GM18870 (cell line): Measurements from ENCODE around the gene CD83.

ENCODE experiments used
- ATAC-seq: cut with Tn5 transposase; IDR thresholded peaks from one replicate; pipeline ENCODE4 v1.9.1; 2021; ENCODE audit warnings: moderate library complexity; ENCODE audit not compliant: unreplicated experiment

Gene CD83

DNA sequence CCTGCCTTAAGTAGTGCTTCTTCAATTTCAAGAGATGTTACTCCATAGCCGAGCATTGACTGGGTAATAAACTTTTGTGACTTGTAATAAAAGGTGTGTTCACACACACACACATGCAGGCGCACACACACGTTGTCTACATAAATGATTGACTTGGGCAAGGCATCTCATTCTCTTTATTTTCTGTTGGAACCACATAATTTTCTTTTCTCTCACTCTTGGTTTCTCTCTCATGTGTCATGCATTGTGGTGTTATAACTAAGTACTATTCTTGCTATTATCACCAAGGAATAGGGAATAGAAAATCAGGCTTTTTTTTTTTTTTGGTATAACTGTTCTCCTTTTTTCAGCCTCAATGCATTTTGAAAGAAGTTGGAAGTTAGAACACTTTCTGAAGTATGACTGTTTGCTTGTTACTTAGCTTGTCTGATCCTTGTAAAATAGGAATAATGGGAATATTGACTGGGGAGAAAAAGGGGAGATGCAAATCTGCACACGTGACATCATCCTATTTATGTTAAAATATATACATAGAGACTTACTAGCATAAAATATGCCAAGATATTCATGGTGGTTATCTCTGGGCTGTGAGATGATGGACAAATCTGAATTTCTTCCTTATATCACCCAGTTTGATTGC, 26.1 kb upstream of the CD83 start:
- ATAC-seq, result no peak

- no peak for ATAC-seq
Measured at GRCh38 chr6:14092316-14092715, 25.3 kb upstream of the CD83 start.

- no peak for ATAC-seq
Measured at GRCh38 chr6:14092838-14093789, 24.5 kb upstream of the CD83 start.

GRCh38 chr6:14094721-14095120, 22.9 kb upstream of the CD83 start:
- no peak for ATAC-seq

- ATAC-seq, result peak; percentile 40
Measured at GRCh38 chr6:14095437-14095836, 22.1 kb upstream of the CD83 start.

GRCh38 chr6:14100138-14100537, 17.4 kb upstream of the CD83 start:
- no peak for ATAC-seq

DNA sequence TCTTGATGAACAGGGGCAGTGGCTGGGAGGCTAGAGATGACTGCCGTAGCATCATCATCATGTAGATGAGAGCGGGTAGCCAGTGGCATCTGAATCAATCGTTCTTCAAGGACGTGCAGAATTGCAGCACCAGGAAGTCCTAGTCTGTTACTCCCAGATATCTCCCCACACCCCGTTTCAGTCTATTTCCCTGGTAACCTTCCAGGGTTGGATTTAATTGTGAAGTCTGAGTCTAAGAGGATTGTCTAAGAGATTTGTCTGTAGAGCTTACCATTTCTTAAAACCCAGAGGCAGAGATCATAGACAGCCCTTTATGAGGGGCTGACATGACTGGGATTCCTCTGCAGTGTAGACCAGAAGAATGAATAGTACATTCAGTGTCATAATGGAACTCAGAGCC, 16.6 kb upstream of the CD83 start:
- no peak for ATAC-seq

DNA sequence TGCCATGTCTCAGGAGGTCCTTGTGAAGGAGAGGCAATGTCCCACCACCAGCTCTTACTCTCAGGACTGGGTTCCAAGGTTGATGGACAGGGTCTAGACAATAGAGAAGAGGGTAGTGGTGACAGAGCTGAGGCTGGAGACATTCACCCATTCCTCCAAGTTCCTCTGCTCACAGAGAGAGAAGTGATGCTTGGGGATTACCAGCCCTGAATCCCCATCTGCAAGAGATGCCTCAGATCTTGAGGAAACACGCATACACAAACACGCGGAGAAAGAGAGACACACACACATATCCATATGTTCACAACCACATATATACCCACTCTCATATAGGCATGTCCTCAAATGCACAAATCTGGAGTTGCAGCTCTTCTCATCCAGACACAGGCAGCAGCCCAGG, 15.2 kb upstream of the CD83 start:
- ATAC-seq, result no peak

DNA sequence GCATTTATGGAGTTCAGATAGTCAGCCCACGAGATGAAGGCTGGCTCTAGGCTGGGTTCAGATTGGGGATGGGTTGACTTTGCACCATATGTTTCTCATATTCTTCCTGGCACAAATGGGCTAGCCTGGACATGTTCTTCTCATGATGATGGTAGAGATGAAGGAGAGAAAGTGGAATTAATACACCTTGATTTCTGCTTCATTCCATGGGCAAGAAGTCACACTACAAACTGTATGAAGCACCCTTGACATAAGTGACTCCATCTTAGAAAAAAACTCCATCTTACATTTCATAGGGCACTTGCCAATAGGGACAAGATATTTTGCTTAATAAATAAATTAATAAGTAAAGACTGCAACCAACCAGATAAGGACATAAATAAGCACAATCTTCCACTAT, 12.0 kb upstream of the CD83 start:
- no peak for ATAC-seq

- ATAC-seq, result no peak
Measured at GRCh38 chr6:14107000-14107399, 10.6 kb upstream of the CD83 start.

GRCh38 chr6:14107711-14108494, 9.7 kb upstream of the CD83 start:
- ATAC-seq, result no peak

- ATAC-seq, result peak; percentile 71
Measured at GRCh38 chr6:14108571-14109410, 8.8 kb upstream of the CD83 start.

DNA sequence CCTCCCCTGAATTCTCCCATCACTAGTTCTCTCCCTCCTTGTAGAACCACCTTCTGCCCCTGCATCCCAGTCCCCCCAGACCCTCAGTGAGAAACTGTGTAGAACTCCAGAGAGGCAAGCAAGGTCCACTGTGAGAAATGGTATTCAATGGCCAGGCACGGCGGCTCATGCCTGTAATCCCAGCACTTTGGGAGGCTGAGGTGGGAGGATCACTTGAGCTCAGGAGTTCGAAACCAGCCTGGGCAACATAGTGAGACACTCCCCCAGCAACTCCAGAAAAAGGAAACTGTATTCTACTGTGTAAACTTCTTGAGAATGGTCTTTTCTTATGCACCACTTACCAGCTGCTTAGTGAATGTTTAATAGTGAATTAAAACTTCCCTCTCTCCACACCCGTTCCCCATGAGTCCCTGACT, 8.2 kb upstream of the CD83 start:
- peak; percentile 1 for ATAC-seq

- ATAC-seq, result peak; percentile 49
Measured at GRCh38 chr6:14110001-14110818, 7.4 kb upstream of the CD83 start.

DNA sequence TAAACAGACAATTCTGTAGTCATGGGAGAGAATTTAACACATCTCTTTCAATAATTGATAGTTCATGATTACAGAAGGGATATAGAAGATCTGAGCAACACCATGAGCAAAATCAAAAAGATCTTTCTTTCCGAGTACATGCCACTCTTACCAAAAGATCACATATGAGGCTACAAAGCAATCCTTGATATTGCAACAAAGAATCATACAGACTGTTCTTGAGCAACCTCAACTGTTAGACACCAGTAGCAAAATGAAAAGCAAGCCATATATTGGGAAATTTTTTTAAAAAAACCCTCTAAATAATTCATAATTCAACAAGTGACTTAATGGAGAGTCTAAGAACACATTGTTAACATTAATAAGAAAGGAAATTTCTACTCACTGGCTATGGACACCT, 3.6 kb upstream of the CD83 start:
- ATAC-seq, result no peak

DNA sequence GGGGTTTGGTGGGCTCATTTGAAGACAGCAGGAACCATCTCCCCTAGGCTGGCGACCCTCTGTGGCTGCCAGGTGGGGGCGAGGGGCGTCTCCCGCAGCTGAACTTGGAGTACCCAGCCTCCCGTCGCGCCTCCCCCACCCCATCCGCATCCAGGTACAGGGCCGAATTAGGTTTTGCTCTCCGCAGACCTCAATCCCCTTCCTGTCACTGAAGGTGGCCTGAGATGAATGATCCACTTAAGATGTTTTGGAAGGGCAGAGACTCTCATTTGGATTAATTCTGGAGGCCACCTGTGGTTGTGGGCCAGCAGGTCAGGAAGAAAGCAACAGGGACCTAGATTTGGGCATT, 493 bp downstream of the CD83 start:
- ATAC-seq, result no peak

GRCh38 chr6:14118446-14118845, 874 bp downstream of the CD83 start:
- no peak for ATAC-seq

DNA sequence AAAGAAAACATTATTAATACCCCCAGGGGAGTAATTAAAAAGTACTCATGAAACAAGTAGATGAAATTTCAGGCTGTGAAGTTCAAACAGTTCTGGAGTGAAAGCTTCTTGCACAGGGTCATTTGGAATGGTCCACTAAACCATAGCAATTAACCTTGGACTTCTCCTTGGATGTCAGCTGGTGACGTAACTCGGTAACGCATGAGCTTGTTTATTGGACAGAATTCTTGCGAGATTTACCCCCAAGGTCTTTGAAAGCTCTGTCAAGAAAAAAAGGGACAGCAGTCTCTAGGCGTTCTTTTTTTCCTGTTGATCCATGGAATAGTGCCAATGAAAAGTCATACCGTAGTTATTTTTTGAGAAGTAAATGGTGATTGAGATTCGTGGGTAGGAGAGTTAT, 2.2 kb downstream of the CD83 start:
- no peak for ATAC-seq

DNA sequence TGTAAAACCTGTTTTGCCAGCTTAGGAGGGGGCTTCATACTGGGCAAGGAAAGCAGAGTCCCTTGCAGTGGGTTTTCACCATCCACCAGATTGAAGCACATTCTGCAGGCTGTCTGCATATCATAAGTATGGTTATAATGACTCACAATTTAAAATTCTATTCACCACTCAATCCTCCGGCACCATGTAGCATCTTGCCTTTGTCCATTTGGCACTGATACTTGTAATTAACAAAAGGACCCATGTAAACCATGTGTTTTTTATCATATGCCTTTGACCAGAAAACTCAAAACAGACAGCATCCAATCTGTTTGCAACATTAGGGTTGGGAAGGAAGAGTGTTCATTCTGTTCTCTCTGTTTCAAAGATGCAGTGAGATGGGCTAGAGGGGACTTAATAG, 3.0 kb downstream of the CD83 start:
- no peak for ATAC-seq

- peak; percentile 78 for ATAC-seq
Measured at GRCh38 chr6:14121936-14122344, 4.4 kb downstream of the CD83 start.
